HG03439 (cell line): ENCODE data around the gene EML5.

ENCODE experiments used
- ATAC-seq: cut with Tn5 transposase; IDR thresholded peaks from one replicate; pipeline ENCODE4 v1.9.1; 2021; ENCODE audit warnings: mild to moderate bottlenecking, moderate library complexity; ENCODE audit not compliant: unreplicated experiment

Gene EML5

DNA sequence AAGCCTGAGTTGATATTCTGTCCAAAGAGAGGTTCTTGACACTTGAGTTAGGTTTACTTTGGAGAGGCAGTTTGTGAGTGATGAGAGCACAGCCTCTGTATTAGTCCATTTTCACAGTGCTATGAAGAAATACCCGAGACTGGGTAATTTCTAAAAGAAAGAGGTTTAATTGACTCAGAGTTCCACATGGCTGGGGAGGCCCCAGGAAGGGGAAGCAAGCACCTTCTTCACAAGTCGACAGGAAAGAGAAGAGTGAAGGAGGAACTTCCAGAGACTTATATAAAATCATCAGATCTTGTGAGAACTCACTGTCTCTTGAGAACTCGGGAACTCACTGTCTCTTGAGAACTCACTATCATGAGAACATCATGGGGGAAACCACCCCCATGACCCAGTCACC is 224.6 kb downstream of the EML5 start:
- ATAC-seq = no peak

DNA sequence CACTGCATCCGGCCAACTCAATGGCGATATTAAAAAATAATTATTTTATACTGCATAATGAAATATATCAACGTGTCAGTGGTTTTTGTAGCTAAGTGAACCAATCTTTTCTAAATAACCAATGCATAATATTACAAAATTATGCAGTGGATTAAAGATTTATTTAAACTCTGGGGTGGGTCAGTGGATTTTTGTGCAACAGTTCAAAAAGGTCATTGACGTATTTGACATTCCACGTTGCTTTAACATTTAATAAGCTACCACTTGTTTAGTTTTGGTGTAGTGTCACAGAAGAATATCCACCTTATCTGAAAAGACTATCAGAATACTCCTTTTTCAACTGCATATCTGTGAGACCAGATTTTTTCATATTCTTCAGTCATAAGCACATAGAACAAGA is 227.3 kb downstream of the EML5 start:
- ATAC-seq = no peak

- ATAC-seq = no peak
These were observed 228.9 kb downstream of the EML5 start for GRCh38 chr14:88563845-88564244.

GRCh38 chr14:88562831-88563686 is 229.7 kb downstream of the EML5 start, which contains the start of gene ZC3H14:
TSS of gene ZC3H14 (plus strand) at chr14:88563037. CDS start at chr14:88563134, 97 bp downstream.
- peak; percentile 96 for ATAC-seq

- ATAC-seq = peak; percentile 5
These were observed 230.3 kb downstream of the EML5 start for GRCh38 chr14:88562532-88562830.
